ENCODE measurements around the gene RBM43. TPM values are rescaled to one million over a fixed set of nuclear protein-coding genes. Genes with fewer than 3 reads are reported as not detected.

Gene RBM43
- polyA plus RNA-seq, 1 donor (not counting 4 experiments of a cell fraction or from before 2014, with no cell fraction given): 2.7 TPM

DNA sequence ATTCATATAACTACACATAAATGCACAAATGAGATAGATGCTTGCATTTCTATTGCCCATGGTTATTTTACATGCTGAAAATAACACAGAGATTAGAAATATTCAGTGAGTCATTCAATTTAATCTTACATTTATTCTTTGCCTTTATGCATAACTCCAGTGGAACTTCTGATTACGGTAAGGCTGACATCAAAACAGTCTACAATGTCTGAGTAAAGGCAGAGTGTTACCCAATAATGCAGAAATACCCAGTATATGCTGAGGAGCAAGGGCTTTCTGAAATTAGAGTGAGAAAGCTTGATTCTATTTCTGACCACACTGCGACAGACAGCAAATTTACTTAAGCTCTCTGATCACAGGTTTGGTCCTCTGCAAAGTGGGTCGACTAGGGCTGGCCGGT lies 18.6 kb upstream of the RBM43 start:
- no peaks in the 10 kb centered on the region for H3K79me2 ChIP-seq (ENCODE audit: control insufficient read depth, insufficient read depth, low read length)
- no peaks in the 10 kb centered on the region for H3K27me3 ChIP-seq (ENCODE audit: control insufficient read depth, extremely low read depth, insufficient read depth, low read length)
- H2AFZ ChIP-seq (ENCODE audit: control insufficient read depth, low read length): no peak overlapping the region
- no peaks in the 10 kb centered on the region for H4K20me1 ChIP-seq (ENCODE audit: control insufficient read depth, extremely low read depth, insufficient read depth, low read length)
- no peak overlapping the region for H3K27ac ChIP-seq (ENCODE audit: control insufficient read depth, insufficient read depth, low read length)
- FAIRE-seq (no peak), DNase-seq (ENCODE audit: low read depth, low spot score) (no peak)
- no peak overlapping the region for H3K4me2 ChIP-seq (ENCODE audit: control insufficient read depth, extremely low read depth, insufficient read depth, low read depth, low read length)
- no peaks in the 10 kb centered on the region for H3K9me1 ChIP-seq (ENCODE audit: control insufficient read depth, extremely low read depth, insufficient read depth, low read length)
- no peak overlapping the region for H3K4me3 ChIP-seq (ENCODE audit: control insufficient read depth in 2 of 3, extremely low read depth in 1 of 3, insufficient read depth in 2 of 3, low read depth in 1 of 3, low read length in 3 of 3)
- no peaks in the 10 kb centered on the region for H3K4me1 ChIP-seq (ENCODE audit: control insufficient read depth, extremely low read depth, insufficient read depth, low read length)
- TF ChIP-seq, protein P1, sequence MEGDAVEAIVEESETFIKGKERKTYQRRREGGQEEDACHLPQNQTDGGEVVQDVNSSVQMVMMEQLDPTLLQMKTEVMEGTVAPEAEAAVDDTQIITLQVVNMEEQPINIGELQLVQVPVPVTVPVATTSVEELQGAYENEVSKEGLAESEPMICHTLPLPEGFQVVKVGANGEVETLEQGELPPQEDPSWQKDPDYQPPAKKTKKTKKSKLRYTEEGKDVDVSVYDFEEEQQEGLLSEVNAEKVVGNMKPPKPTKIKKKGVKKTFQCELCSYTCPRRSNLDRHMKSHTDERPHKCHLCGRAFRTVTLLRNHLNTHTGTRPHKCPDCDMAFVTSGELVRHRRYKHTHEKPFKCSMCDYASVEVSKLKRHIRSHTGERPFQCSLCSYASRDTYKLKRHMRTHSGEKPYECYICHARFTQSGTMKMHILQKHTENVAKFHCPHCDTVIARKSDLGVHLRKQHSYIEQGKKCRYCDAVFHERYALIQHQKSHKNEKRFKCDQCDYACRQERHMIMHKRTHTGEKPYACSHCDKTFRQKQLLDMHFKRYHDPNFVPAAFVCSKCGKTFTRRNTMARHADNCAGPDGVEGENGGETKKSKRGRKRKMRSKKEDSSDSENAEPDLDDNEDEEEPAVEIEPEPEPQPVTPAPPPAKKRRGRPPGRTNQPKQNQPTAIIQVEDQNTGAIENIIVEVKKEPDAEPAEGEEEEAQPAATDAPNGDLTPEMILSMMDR (optimal IDR thresholded peaks at IDR 0.05 in 1 of 3, IDR thresholded peaks at IDR 0.05 in 1 of 3, conservative IDR thresholded peaks at IDR 0.05 in 1 of 3; ENCODE audit: extremely low read depth in 1 of 3, insufficient read depth in 2 of 3, low read length in 3 of 3): no peak
- no peak for TF ChIP-seq EZH2 (IDR thresholded peaks at IDR 0.05; ENCODE audit: low read length)
- H3K9me3 ChIP-seq (ENCODE audit: control insufficient read depth, low read depth, low read length): no peaks in the 10 kb centered on the region
- dilution Hi-C loops (cut with MboI; ENCODE audit: extremely low pct_ligation_motif_present, low sequenced_read_pairs): no loop called here
- H3K36me3 ChIP-seq (ENCODE audit: control insufficient read depth in 2 of 2, extremely low read depth in 1 of 2, insufficient read depth in 2 of 2, low read length in 2 of 2): no peaks in the 10 kb centered on the region
- no peak overlapping the region for H3K9ac ChIP-seq (ENCODE audit: control insufficient read depth, extremely low read depth, insufficient read depth, low read length)

DNA sequence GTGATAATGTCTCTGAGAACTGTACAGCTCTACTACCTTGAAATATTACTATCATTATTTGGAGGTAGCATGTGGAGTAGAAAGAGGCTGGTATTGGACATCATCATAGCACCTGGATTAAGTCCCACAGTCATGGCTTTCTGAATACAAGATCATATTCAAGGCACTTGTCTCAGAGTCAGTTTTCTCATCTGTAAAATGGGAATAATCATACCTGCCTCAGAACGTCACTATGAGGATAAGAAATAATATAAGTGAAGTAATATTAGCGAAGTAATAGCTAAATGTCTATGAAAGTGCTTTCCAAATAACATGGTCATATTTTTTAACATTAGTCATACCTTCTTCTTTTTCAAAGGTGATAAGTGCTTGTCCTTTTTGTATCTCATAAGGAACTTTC lies 16.8 kb upstream of the RBM43 start:
- Histone ChIP-seq H4K20me1 (ENCODE audit: control insufficient read depth, extremely low read depth, insufficient read depth, low read length) (no peaks in the 10 kb centered on the region), H3K27me3 (ENCODE audit: control insufficient read depth, extremely low read depth, insufficient read depth, low read length) (no peaks in the 10 kb centered on the region), H3K27ac (ENCODE audit: control insufficient read depth, insufficient read depth, low read length) (no peak overlapping the region), H3K36me3 (ENCODE audit: control insufficient read depth in 2 of 2, extremely low read depth in 1 of 2, insufficient read depth in 2 of 2, low read length in 2 of 2) (no peaks in the 10 kb centered on the region), H3K79me2 (ENCODE audit: control insufficient read depth, insufficient read depth, low read length) (no peaks in the 10 kb centered on the region), H3K9ac (ENCODE audit: control insufficient read depth, extremely low read depth, insufficient read depth, low read length) (no peak overlapping the region), H3K4me3 (ENCODE audit: control insufficient read depth in 2 of 3, extremely low read depth in 1 of 3, insufficient read depth in 2 of 3, low read depth in 1 of 3, low read length in 3 of 3) (no peak overlapping the region), H3K9me3 (ENCODE audit: control insufficient read depth, low read depth, low read length) (no peaks in the 10 kb centered on the region), H3K9me1 (ENCODE audit: control insufficient read depth, extremely low read depth, insufficient read depth, low read length) (no peaks in the 10 kb centered on the region), H3K4me2 (ENCODE audit: control insufficient read depth, extremely low read depth, insufficient read depth, low read depth, low read length) (no peak overlapping the region), H2AFZ (ENCODE audit: control insufficient read depth, low read length) (no peak overlapping the region), H3K4me1 (ENCODE audit: control insufficient read depth, extremely low read depth, insufficient read depth, low read length) (no peaks in the 10 kb centered on the region)
- TF ChIP-seq, protein P1 (optimal IDR thresholded peaks at IDR 0.05 in 1 of 3, IDR thresholded peaks at IDR 0.05 in 1 of 3, conservative IDR thresholded peaks at IDR 0.05 in 1 of 3; ENCODE audit: extremely low read depth in 1 of 3, insufficient read depth in 2 of 3, low read length in 3 of 3): no peak
- TF ChIP-seq EZH2 (IDR thresholded peaks at IDR 0.05; ENCODE audit: low read length): no peak
- DNase-seq (ENCODE audit: low read depth, low spot score): no peak
- no peak for FAIRE-seq
- dilution Hi-C loops (cut with MboI; ENCODE audit: extremely low pct_ligation_motif_present, low sequenced_read_pairs): no loop called here
